GM10266 (cell line): Measurements from ENCODE around the gene SRXN1.
A peak's percentile ranks its signal among the peaks of the same experiment; 100 is the strongest.

Source experiments
- DNase-seq: peaks from one replicate; pipeline ENCODE4 v3.0.0; 2012; ENCODE audit errors: extremely low spot score
- TF ChIP-seq, protein P1 (sequence below): IDR thresholded peaks from 2 replicates; pipeline ENCODE4 v1.5.1; 2012; ENCODE audit warnings: mild to moderate bottlenecking, low read depth; ENCODE audit not compliant: control insufficient read depth, insufficient read depth; ENCODE audit errors: missing control alignments

SRXN1 gene

DNA sequence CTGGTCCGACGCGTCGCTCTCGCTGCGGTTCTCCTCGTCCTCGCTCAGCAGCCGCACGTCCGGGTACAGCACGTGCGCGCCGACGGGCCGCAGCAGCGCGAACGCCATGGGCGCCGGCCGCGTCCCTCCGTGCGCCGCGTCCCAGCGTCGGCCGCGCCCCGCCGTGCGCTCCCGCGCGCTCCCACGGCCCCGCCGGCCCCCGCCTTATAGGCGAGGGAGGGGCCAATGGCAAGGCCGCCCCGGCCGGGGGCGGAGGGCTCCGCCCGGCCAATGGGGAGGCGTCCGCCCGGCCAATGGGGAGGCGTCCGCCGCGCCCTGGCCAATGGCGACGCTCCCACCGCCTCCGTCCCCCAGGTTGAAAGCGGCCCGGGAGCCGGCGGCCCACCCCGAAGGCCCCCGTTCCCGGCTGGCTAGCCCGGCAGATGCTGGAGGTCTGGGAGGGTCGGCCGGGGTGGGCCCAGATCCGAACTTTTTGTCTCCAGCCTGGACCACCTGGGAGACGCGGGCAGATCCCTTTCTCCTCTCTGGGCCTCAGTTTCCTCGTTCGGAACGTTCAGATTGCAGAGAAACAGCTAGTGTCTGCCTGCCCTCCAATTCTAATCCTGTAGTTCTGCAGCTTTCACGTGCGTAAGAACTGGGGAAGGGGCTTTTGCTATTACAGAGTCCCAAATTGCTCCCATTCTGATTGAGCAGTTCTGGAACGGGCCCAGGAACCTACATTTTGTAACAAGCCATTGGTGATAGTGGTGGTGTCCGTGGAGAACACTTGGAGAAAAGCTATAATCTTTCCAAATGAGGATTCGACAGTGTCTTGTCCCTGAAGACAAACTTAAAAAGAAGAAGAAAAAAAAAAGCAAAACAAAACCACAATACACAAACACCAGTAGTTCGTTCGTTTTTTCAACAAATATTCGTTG, 42.6 kb downstream of the SRXN1 start, which contains the start of gene TCF15:
Gene TCF15 (minus strand): TSS at position 180 of the 917 bp plus-strand sequence. CDS start 72 bp downstream, at position 108.
- TF ChIP-seq, protein P1, sequence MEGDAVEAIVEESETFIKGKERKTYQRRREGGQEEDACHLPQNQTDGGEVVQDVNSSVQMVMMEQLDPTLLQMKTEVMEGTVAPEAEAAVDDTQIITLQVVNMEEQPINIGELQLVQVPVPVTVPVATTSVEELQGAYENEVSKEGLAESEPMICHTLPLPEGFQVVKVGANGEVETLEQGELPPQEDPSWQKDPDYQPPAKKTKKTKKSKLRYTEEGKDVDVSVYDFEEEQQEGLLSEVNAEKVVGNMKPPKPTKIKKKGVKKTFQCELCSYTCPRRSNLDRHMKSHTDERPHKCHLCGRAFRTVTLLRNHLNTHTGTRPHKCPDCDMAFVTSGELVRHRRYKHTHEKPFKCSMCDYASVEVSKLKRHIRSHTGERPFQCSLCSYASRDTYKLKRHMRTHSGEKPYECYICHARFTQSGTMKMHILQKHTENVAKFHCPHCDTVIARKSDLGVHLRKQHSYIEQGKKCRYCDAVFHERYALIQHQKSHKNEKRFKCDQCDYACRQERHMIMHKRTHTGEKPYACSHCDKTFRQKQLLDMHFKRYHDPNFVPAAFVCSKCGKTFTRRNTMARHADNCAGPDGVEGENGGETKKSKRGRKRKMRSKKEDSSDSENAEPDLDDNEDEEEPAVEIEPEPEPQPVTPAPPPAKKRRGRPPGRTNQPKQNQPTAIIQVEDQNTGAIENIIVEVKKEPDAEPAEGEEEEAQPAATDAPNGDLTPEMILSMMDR: no peak
- DNase-seq: peak; percentile 83

DNA sequence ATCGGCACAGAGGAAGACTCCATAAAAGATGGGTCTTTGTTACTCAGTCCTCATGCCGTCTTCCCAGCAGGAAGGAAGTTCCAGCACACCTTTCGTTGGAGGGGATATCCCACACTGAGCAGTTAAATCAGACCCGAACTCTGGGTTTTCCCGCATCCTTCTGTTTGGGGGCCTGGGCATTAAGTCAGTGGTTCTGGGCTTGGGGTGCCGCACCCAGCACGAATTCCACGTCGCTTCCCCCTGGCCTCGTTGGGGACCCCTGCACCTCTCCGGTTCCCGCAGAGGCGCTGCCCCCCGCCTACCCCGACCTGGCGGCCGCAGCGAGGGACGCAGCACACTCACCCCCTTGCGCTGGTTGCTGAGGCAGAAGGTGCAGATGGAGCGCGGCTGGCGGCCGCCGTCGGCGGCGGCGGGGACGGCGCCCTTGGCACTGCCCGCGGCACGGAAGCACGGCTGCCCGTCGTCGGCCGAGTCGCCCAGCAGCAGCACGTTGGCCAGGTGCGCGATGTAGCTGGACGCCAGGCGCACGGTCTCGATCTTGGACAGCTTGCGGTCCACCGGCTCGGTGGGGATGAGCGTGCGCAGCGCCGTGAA, 43.5 kb downstream of the SRXN1 start:
- peak; percentile 32 for DNase-seq
- TF ChIP-seq, protein P1: no peak

DNA sequence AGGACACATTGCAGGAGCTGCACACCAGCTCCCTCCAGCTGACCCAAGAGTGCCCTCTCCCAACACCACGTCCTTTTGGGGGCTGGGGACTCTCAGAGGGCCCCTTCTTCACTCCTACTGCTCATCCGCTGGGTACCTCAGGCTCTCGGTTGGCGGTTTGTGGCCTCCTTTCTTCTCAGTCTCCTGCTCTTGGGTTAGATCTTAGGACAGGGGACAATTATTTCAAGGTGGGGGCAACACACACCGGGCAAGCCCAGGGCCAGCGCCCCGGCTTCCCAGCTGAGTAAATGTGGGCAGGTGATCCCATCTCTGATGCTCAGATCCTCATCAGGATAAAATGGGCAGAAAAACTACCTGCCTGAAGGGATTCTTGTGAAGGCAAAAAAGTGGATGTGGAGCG, 44.0 kb downstream of the SRXN1 start:
- DNase-seq: no peak
- TF ChIP-seq, protein P1: no peak

DNA sequence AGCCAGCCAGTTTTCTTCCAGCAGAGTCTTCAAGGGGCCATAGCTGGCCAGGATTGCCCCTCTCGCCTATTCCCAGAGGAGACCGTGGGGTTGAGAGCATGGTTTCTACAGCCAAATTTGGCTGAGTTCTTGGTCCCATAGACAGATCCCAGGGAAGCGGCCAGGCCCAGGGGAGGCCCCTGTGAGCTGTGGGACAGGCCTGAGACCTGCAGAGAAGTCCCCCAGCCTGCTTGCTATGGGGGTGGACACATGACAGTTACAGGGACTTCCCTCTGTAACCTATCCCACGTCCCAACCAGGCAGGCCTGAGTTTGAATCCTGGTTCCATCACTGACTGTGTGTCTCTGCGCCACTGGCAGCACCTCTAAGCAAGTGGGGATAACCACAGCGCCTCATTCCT, 45.5 kb downstream of the SRXN1 start:
- TF ChIP-seq, protein P1: no peak
- peak; percentile 54 for DNase-seq

DNA sequence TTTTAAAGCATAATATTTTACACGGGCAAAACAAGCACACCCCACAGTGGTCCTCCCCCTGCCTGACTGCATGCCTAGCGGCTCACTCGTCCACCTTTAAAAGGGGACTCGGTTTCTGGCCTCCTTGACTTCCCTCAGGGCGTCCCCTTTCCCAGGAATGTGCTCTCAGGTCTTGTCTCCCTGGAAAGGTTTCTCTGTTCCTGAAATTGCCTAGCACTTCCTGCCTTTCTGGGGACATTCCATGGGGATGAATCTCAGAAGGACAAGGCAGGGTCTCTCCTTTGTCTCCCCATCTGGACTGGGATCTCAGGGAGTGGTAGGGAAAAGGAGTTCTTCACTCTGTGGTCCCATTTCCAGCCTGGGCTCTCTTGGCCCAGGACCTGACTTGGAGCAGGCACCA, 47.8 kb downstream of the SRXN1 start:
- TF ChIP-seq, protein P1: no peak
- no peak for DNase-seq

DNA sequence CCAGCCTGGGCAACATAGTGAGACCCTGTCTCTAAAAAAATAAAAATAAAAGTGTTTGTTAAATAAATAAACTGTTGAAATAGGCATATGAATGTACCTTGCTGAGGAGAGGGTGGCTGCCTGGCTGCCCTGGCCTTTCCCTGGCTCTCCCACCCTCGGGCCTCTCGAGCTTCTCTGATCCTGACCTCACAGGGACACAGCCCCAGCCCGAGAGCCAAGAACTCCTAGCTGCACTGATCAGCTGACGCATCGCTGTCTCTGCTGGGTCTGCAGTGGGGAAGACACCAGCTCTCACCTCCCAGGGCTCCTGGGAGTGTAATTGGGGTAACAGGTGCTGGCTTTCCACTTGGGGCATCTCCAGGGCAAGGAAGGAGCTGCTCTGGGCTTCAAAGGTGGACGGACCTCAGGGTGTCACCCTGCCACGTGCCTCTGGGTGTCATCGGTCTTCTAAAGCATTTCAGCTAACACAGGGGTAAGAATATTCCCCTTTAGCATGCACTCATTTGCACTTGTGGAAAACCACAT, 49.8 kb downstream of the SRXN1 start:
- DNase-seq: no peak
- TF ChIP-seq, protein P1: no peak
